NB4 (cell line): ENCODE data around the gene CBLN3.

ENCODE experiments used
- POLR2A ChIP-seq: IDR thresholded peaks from 2 replicates; pipeline ENCODE4 v1.6.1; 2011; ENCODE audit warnings: mild to moderate bottlenecking; ENCODE audit not compliant: insufficient read length; ENCODE audit errors: extremely low read depth
- TF ChIP-seq, protein P1 (sequence below): IDR thresholded peaks from one replicate; pipeline ENCODE4 v1.5.1; 2012; ENCODE audit warnings: low read depth, low read length
- TF ChIP-seq, protein P2 (sequence below): IDR thresholded peaks from 2 replicates; pipeline ENCODE4 v1.6.1; 2011; ENCODE audit warnings: low read depth, low read length

DNA sequence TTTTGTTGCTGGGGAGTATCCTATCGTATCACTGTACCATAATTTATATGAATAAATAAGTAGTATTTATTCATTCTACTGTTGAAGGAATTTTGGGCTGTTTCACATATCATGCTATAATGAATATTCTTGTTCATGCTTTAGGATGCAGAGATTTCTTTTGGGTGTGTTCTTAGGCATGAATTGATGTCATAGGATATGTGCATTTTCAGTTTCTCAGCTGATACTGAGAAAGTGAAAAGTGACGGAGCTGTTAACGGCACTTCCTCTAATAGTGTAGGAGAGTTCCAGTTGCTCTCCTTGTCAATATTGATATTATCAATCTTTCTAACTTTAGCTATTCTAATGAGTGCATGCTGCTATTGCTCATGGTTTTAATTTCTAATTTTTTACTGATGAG lies 36.3 kb upstream of the CBLN3 start:
- TF ChIP-seq, protein P1, sequence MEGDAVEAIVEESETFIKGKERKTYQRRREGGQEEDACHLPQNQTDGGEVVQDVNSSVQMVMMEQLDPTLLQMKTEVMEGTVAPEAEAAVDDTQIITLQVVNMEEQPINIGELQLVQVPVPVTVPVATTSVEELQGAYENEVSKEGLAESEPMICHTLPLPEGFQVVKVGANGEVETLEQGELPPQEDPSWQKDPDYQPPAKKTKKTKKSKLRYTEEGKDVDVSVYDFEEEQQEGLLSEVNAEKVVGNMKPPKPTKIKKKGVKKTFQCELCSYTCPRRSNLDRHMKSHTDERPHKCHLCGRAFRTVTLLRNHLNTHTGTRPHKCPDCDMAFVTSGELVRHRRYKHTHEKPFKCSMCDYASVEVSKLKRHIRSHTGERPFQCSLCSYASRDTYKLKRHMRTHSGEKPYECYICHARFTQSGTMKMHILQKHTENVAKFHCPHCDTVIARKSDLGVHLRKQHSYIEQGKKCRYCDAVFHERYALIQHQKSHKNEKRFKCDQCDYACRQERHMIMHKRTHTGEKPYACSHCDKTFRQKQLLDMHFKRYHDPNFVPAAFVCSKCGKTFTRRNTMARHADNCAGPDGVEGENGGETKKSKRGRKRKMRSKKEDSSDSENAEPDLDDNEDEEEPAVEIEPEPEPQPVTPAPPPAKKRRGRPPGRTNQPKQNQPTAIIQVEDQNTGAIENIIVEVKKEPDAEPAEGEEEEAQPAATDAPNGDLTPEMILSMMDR = no peak
- no peak for TF ChIP-seq POLR2A
- TF ChIP-seq, protein P2, sequence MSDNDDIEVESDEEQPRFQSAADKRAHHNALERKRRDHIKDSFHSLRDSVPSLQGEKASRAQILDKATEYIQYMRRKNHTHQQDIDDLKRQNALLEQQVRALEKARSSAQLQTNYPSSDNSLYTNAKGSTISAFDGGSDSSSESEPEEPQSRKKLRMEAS = no peak
